Mucosa of rectum (tissue), 2 donors: ENCODE measurements around the gene TMA16.
"Not testable (repeated sequence)": the region's sequence is repeated elsewhere in the genome, so short reads cannot be mapped to it uniquely, and the experiment has no call there.

Experiments used
- H3K27ac ChIP-seq, 2 donors: one replicate each; pipeline ENCODE4 v1.7.0; 2013; ENCODE audit warnings: inconsistent platforms in 2 of 2, low read depth in 2 of 2, low read length in 2 of 2
- H3K27me3 ChIP-seq, 2 donors: one replicate each; pipeline ENCODE4 v1.7.0; 2013; ENCODE audit warnings: low read length in 2 of 2; ENCODE audit not compliant: control insufficient read depth in 2 of 2, insufficient read depth in 2 of 2
- H3K36me3 ChIP-seq, 2 donors: one replicate each; pipeline ENCODE4 v1.7.0; 2013; ENCODE audit warnings: low read length in 2 of 2; ENCODE audit not compliant: control insufficient read depth in 2 of 2, insufficient read depth in 2 of 2
- H3K4me1 ChIP-seq, 2 donors: one replicate each; pipeline ENCODE4 v1.7.0; 2013; ENCODE audit warnings: low read length in 2 of 2, mild to moderate bottlenecking in 1 of 2; ENCODE audit not compliant: control insufficient read depth in 2 of 2, insufficient read depth in 2 of 2
- H3K4me3 ChIP-seq, 2 donors: one replicate each; pipeline ENCODE4 v1.7.0; 2013; ENCODE audit warnings: low read length in 2 of 2
- H3K9ac ChIP-seq, 2 donors: one replicate each; pipeline ENCODE4 v1.7.0; 2013; ENCODE audit warnings: low read length in 2 of 2, low read depth in 1 of 2, mild to moderate bottlenecking in 1 of 2
- H3K9me3 ChIP-seq, 2 donors: one replicate each; pipeline ENCODE4 v1.7.0; 2013; ENCODE audit warnings: low read length in 2 of 2; ENCODE audit not compliant: control insufficient read depth in 2 of 2
- donor health status: healthy.
- donor health status: Normal muscosa, but diverticular disease.

The TMA16 gene

GRCh38 chr4:163494360-163495241, at the start of gene TMA16:
Gene TMA16, plus strand, starts transcription at chr4:163494690. Its CDS starts 112 bp downstream, at chr4:163494802.
- Histone ChIP-seq H3K9me3 (no peaks in the 10 kb centered on the region), H3K36me3 (no peaks in the 10 kb centered on the region), H3K27ac (peak within 1 kb of the TSS; percentile 77 to 89), H3K4me1 (peaks cover 4 to 5% of the 10 kb centered on the region in 2 donors), H3K9ac (peak within 1 kb of the TSS; percentile 74 to 90), H3K27me3 (no peaks in the 10 kb centered on the region), H3K4me3 (peak within 1 kb of the TSS; percentile 93 to 96)

GRCh38 chr4:163447023-163447422, 47.5 kb upstream of the TMA16 start:
- H3K27ac ChIP-seq, H3K9me3 ChIP-seq, H3K4me3 ChIP-seq, H3K9ac ChIP-seq, H3K4me1 ChIP-seq, H3K36me3 ChIP-seq, H3K27me3 ChIP-seq: not testable (repeated sequence)

GRCh38 chr4:163447481-163447880, 47.0 kb upstream of the TMA16 start:
- H3K9ac ChIP-seq: no peak overlapping the region
- no peaks in the 10 kb centered on the region for H3K9me3 ChIP-seq
- H3K4me3 ChIP-seq: no peak overlapping the region
- H3K27ac ChIP-seq: no peak overlapping the region
- no peaks in the 10 kb centered on the region for H3K4me1 ChIP-seq
- H3K36me3 ChIP-seq: no peaks in the 10 kb centered on the region
- H3K27me3 ChIP-seq: no peaks in the 10 kb centered on the region

GRCh38 chr4:163448540-163449203, 45.8 kb upstream of the TMA16 start:
- Histone ChIP-seq H3K36me3 (no peaks in the 10 kb centered on the region), H3K9ac (no peak overlapping the region), H3K4me3 (no peak overlapping the region), H3K4me1 (no peaks in the 10 kb centered on the region), H3K9me3 (no peaks in the 10 kb centered on the region), H3K27me3 (no peaks in the 10 kb centered on the region), H3K27ac (no peak overlapping the region)

- H3K9ac ChIP-seq: no peak overlapping the region
These were observed 31.9 kb upstream of the TMA16 start for GRCh38 chr4:163462556-163462955.

GRCh38 chr4:163467082-163467770, 27.3 kb upstream of the TMA16 start:
- H3K4me3 ChIP-seq: no peak overlapping the region
- H3K4me1 ChIP-seq: no peaks in the 10 kb centered on the region
- no peak overlapping the region for H3K27ac ChIP-seq
- no peaks in the 10 kb centered on the region for H3K9me3 ChIP-seq
- H3K27me3 ChIP-seq: no peaks in the 10 kb centered on the region
- H3K9ac ChIP-seq: no peak overlapping the region
- H3K36me3 ChIP-seq: no peaks in the 10 kb centered on the region

More at GRCh38 chr4:163462556-163462955, 31.9 kb upstream of the TMA16 start:
- Histone ChIP-seq H3K4me3 (no peak overlapping the region), H3K27me3 (no peaks in the 10 kb centered on the region), H3K27ac (no peak overlapping the region), H3K9me3 (no peaks in the 10 kb centered on the region), H3K36me3 (no peaks in the 10 kb centered on the region), H3K4me1 (no peaks in the 10 kb centered on the region)

- no peaks in the 10 kb centered on the region for H3K4me1 ChIP-seq
- H3K27ac ChIP-seq: no peak overlapping the region
- H3K27me3 ChIP-seq: no peaks in the 10 kb centered on the region
- H3K9ac ChIP-seq: no peak overlapping the region
- H3K4me3 ChIP-seq: no peak overlapping the region
- no peaks in the 10 kb centered on the region for H3K9me3 ChIP-seq
- no peaks in the 10 kb centered on the region for H3K36me3 ChIP-seq
These were observed 24.1 kb upstream of the TMA16 start for GRCh38 chr4:163470391-163470790.

- H3K9me3 ChIP-seq: no peaks in the 10 kb centered on the region
- no peaks in the 10 kb centered on the region for H3K27me3 ChIP-seq
- H3K4me1 ChIP-seq: no peaks in the 10 kb centered on the region
- no peak overlapping the region for H3K4me3 ChIP-seq
- H3K27ac ChIP-seq: no peak overlapping the region
- no peaks in the 10 kb centered on the region for H3K36me3 ChIP-seq
- no peak overlapping the region for H3K9ac ChIP-seq
These were observed 21.4 kb upstream of the TMA16 start for GRCh38 chr4:163473130-163473529.

GRCh38 chr4:163473576-163473975, 20.9 kb upstream of the TMA16 start, which contains the start of gene TKTL2:
Gene TKTL2, minus strand, starts transcription at chr4:163473754. Its CDS starts 20 bp downstream, at chr4:163473734.
- Histone ChIP-seq H3K4me3 (no peak within 1 kb of the TSS), H3K27me3 (no peaks in the 10 kb centered on the region), H3K9ac (no peak within 1 kb of the TSS), H3K4me1 (no peaks in the 10 kb centered on the region), H3K9me3 (no peaks in the 10 kb centered on the region), H3K36me3 (no peaks in the 10 kb centered on the region), H3K27ac (no peak within 1 kb of the TSS)

GRCh38 chr4:163474027-163474426, 20.5 kb upstream of the TMA16 start:
- Histone ChIP-seq H3K9ac (no peak overlapping the region), H3K27me3 (no peaks in the 10 kb centered on the region), H3K9me3 (no peaks in the 10 kb centered on the region), H3K27ac (no peak overlapping the region), H3K4me1 (no peaks in the 10 kb centered on the region), H3K36me3 (no peaks in the 10 kb centered on the region), H3K4me3 (no peak overlapping the region)
